C4-2B (cell line): ENCODE measurements around the gene RASA3.

ENCODE experiments used
- H3K27ac ChIP-seq: fragments of 450-650 bp; 2 replicates; pipeline ENCODE4 v1.5.1; 2017
- ZFX ChIP-seq: fragments of 450-650 bp; IDR thresholded peaks from 2 replicates; pipeline ENCODE4 v1.6.1; 2017
- TF ChIP-seq, protein P1 (sequence below): fragments of 450-650 bp; conservative IDR thresholded peaks from 2 replicates; pipeline ENCODE4 v1.5.1; 2017; ENCODE audit warnings: mild to moderate bottlenecking

The RASA3 gene

DNA sequence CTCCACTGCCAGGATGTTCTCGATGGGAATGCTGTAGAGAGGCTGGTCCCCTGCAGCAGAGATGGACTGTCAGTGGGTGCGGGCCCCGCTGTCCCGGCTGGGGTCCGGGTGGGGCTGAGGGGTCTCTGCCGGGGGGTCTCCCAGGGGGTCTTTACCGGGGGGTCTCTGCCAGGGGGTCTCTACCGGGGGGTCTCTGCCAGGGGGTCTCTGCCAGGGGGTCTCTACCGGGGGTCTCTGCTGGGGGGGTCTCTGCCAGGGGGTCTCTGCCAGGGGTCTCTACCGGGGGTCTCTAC, 132.9 kb downstream of the RASA3 start:
- TF ChIP-seq, protein P1, sequence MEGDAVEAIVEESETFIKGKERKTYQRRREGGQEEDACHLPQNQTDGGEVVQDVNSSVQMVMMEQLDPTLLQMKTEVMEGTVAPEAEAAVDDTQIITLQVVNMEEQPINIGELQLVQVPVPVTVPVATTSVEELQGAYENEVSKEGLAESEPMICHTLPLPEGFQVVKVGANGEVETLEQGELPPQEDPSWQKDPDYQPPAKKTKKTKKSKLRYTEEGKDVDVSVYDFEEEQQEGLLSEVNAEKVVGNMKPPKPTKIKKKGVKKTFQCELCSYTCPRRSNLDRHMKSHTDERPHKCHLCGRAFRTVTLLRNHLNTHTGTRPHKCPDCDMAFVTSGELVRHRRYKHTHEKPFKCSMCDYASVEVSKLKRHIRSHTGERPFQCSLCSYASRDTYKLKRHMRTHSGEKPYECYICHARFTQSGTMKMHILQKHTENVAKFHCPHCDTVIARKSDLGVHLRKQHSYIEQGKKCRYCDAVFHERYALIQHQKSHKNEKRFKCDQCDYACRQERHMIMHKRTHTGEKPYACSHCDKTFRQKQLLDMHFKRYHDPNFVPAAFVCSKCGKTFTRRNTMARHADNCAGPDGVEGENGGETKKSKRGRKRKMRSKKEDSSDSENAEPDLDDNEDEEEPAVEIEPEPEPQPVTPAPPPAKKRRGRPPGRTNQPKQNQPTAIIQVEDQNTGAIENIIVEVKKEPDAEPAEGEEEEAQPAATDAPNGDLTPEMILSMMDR = no peak
- no peak for TF ChIP-seq ZFX
- no peak overlapping the region for H3K27ac ChIP-seq

DNA sequence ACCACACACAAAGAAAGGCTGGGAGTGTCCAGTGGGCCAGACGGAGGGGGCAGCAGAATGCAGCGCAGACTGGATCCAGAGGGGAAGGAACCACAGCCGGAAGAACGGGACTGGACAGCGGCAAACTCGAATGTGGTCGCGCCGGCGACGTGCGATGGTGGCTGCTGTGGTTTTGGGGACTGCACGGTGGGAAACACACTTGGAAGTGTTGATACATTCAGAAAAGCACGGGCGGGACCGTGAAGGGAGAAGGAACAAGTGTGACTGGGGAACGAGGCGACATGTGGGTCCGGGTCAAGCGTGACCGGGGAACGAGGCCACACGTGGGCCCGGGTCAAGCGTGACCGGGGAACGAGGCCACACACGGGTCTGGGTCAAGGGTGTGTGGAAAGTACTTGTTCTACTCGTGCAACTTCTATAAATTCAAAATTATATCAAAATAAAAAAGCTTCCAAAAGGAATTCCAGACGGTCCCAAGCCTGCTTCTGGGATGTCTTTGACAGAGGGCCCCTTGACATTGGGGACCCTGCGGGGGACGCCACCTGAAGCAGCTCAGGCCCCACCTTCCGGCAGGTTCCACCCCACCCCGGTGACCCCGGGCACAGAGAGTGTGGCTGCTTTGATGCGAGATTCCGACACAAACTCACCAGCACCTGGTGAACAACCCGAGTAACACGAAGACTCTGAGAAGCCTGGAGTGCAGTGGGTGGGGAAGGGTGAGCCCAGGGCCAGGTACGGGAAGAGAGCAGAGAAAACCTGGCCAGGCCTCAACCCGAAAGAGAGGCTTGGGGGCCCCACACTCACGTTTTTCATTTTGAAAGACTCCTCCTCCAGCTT, 133.4 kb downstream of the RASA3 start:
- H3K27ac ChIP-seq = no peak overlapping the region
- TF ChIP-seq, protein P1 = no peak
- TF ChIP-seq ZFX = no peak

DNA sequence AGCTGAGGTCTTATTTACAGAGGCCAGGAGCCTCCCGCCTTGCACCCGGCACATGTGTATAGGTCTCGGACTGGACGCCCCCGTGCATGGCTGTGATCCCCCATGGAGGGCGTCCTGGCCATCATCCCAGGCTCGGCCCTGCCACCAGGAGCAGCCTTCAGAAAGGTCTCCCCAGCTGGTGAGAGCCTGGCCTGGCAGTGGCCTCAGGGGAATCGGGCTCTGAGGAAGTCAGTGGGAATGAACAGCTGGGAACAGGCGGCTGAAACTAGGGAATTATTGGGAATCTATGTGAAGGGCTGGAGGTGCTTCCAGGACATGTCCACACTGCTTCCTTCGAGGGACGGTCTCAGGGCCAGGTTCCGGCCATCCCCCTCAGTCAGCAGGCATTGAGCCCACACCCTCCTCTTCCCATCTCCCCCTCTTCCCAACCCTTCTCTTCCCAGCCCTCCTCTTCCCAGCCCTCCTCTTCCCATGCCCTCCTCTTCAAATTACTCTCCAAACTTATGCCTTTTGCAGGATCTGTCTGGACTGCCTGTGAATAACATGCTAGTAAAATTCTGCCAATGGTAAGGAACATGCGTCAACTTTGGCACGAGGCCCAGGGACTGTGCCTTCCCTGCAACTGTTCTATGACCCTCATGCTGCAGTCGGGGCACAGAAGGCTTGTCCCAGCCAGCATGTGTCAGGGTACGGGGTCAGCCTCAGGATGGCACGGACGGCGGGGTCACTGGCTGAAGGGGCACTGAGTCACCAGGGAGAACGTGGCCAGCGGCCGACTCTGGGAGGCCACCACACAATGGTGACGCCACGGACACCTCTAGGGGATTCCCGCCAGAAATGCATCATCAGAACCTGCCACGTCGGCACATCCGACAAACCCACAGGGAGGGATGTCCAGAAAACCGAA, 134.3 kb downstream of the RASA3 start:
- no peak for TF ChIP-seq ZFX
- TF ChIP-seq, protein P1 = no peak
- no peak overlapping the region for H3K27ac ChIP-seq

DNA sequence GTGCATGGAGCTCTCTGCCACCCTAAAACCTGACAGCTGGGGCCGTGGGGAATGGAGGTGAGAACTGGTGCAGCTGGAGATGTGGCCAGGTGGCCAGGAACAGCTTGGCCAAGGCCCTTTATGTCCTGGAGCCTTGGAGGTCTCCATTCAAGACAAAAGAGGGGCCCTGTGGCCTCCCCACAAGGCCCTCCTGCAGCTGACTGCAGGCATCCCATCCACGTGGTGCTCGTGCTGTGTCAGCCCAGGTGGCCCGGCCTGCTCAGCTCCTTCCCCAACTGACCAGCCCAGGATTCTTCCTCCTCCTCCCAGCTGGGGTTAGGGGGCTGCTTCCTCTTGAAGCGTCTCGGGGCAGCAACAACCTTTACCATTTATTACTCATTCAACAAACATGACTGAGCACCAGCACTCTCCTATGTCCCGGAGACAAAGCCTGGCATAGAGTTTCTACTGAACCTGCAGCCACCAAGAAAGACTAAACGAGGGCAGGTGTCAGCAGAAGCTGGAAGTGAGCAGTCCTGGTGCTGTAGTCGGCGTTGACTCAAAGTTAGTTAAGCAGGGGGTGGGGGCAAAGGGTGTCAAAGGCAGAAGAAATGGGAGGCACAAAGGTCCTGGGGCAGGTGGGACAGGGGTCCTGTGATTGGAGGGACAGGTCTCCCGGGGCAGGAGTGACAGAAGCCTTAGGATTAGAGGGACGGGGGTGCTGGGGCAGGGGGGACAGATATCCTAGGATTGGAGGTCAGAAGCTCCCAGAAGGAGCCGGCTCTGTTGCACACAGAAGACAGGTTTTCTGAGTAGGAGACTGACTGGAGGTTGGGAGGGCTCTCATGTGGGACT, 135.3 kb downstream of the RASA3 start:
- TF ChIP-seq, protein P1 = no peak
- no peak for TF ChIP-seq ZFX
- H3K27ac ChIP-seq = no peak overlapping the region

DNA sequence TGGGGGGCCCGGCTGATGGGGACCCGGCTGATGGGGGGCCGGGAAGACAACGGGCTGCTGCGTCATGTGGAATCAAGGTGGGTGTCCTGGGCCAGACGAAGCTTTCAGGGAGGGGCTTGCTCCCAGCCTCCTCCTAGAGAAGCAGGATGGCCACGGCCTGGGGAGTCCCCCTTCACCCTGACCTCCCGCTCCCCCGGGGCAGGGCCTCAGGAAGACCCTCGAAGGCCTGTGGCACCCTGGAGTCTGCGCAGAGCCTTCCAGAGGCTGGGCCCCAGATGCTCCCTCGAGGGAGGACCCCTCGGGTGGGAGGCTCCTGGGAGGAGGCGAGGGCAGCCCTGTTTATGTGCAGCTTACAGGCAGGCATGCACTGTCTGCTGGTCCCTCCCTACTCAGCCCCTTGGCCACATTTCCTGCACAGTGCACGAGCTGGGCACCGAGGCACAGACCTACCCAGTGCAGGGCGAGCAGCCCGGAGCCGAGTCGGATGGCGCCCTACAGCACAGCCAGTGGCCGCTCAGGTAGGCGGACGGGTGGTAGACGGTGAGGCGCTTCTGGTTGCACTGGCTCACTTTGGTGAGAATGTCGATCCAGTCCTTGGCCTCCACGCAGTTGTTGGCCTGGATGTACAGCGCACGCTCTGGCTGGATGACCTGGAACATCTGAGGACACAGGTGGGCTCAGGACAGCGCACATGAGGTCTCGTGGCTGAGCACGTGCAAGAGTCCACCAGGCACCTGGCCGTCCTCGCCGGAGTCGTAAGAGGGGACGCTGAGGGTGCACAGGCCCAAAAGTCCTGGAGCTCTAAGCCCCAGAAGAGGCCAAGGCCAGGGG, 136.1 kb downstream of the RASA3 start:
- TF ChIP-seq, protein P1 = no peak
- TF ChIP-seq ZFX = no peak
- H3K27ac ChIP-seq = no peak overlapping the region

DNA sequence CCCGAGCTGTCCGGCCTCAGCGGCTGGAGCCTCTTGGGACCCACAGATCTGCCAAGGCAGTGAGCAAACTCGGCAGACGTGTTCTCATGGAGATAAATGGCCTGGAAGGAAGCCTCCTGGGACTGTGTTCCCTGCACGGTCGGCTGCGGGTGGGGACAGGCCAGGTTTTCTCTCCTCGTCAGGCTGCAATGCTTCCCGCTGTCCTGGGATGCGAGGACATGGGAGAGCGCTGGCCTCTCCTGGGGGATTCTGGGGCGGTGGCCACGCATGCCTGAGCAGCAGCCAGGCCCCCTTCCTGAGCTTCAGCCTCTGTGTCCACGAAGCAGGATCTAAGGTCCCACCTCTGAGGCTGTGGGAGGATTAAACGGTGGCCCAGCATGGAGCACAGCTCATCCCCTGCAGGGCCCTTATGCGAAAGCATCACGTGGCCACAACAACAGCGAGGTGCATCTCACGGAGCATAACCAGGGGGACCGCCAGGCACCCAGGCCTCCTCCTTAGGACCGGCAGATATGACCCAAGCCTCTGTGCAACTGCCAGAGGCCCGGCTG, 137.3 kb downstream of the RASA3 start:
- no peak for TF ChIP-seq ZFX
- TF ChIP-seq, protein P1 = no peak
- no peak overlapping the region for H3K27ac ChIP-seq
